ENCODE measurements around the gene MYMX. TPM values are rescaled to one million over a fixed set of nuclear protein-coding genes. Genes with fewer than 3 reads are reported as not detected.
A peak's percentile ranks its signal among the peaks of the same experiment; 100 is the strongest.

MYMX gene
- polyA plus RNA-seq, 2 of the 4 experiments (the other 2 are of a cell fraction) = not detected

GRCh38 chr6:44262467-44263353 lies 46.0 kb downstream of the MYMX start:
- ATAC-seq (no peak), FAIRE-seq (no peak), DNase-seq (ENCODE audit: low read depth in 1 of 2, low spot score in 1 of 2) (no peak)
- TF ChIP-seq RAD21 (conservative IDR thresholded peaks at IDR 0.05 in 1 of 2, IDR thresholded peaks at IDR 0.05 in 1 of 2) = no peak
- TF ChIP-seq, protein P1, sequence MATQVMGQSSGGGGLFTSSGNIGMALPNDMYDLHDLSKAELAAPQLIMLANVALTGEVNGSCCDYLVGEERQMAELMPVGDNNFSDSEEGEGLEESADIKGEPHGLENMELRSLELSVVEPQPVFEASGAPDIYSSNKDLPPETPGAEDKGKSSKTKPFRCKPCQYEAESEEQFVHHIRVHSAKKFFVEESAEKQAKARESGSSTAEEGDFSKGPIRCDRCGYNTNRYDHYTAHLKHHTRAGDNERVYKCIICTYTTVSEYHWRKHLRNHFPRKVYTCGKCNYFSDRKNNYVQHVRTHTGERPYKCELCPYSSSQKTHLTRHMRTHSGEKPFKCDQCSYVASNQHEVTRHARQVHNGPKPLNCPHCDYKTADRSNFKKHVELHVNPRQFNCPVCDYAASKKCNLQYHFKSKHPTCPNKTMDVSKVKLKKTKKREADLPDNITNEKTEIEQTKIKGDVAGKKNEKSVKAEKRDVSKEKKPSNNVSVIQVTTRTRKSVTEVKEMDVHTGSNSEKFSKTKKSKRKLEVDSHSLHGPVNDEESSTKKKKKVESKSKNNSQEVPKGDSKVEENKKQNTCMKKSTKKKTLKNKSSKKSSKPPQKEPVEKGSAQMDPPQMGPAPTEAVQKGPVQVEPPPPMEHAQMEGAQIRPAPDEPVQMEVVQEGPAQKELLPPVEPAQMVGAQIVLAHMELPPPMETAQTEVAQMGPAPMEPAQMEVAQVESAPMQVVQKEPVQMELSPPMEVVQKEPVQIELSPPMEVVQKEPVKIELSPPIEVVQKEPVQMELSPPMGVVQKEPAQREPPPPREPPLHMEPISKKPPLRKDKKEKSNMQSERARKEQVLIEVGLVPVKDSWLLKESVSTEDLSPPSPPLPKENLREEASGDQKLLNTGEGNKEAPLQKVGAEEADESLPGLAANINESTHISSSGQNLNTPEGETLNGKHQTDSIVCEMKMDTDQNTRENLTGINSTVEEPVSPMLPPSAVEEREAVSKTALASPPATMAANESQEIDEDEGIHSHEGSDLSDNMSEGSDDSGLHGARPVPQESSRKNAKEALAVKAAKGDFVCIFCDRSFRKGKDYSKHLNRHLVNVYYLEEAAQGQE (IDR thresholded peaks at IDR 0.05) = no peak
- H3K4me1 ChIP-seq = peaks cover 27% of the 10 kb centered on the region
- H3K27ac ChIP-seq = peak overlapping the region; percentile 81 to 90; a peak in 5 of 6 replicates
- ChIA-PET POLR2A (interaction anchor here (0.6 kb wide), 1 partner anchor 16 kb away, joined by 3 read pairs; the partner anchor contains the start of gene HSP90AB1), CTCF (interaction anchor here (1.0 to 2.7 kb wide), 6 partner anchors 9 to 166 kb away, joined by 3 to 13 read pairs (median 4); no protein-coding TSS in a partner anchor)
- no peaks in the 10 kb centered on the region for H3K9me3 ChIP-seq
- peak overlapping the region; percentile 81; the same call in 1 of the 3 replicates for H3K4me3 ChIP-seq
- H3K4me2 ChIP-seq = peak overlapping the region; percentile 97
- WGBS (ENCODE audit: missing lambda C conversion rate) = 57% methylated on average over 7 of the region's 7 CpGs

- Histone ChIP-seq H3K4me1 (peaks cover 23% of the 10 kb centered on the region), H3K9me3 (no peaks in the 10 kb centered on the region), H3K27ac (peak overlapping the region; percentile 81 to 90), H3K4me2 (peak overlapping the region; percentile 97), H3K4me3 (peak overlapping the region; percentile 81; the same call in 2 of the 3 replicates)
- ChIA-PET POLR2A (interaction anchor here (1.0 kb wide), 1 partner anchor 17 kb away, joined by 5 read pairs; the partner anchor contains the start of gene HSP90AB1), CTCF (interaction anchor here (0.7 to 2.7 kb wide), 6 partner anchors 9 to 167 kb away, joined by 3 to 13 read pairs (median 4); no protein-coding TSS in a partner anchor)
- TF ChIP-seq NFE2L2 (conservative IDR thresholded peaks at IDR 0.05; ENCODE audit: low read length) = no peak
- TF ChIP-seq MAFK (IDR thresholded peaks at IDR 0.05; ENCODE audit: partially characterized antibody) = no peak
- TF ChIP-seq SMC3 (IDR thresholded peaks at IDR 0.05) = no peak
- no peak for TF ChIP-seq CHD4 (IDR thresholded peaks at IDR 0.05; ENCODE audit: borderline replicate concordance)
- TF ChIP-seq HOXB13 (CRISPR knock-in tag; IDR thresholded peaks at IDR 0.05; ENCODE audit: low read depth) = no peak
- no peak for TF ChIP-seq BHLHE40 (IDR thresholded peaks at IDR 0.05; ENCODE audit: low read depth, low read length)
- ATAC-seq = peak in 1 of 2 experiments; percentile 42; a peak in 3 of 6 replicates
- no peak for FAIRE-seq
- 20% methylated on average over 9 of the region's 9 CpGs for WGBS (ENCODE audit: missing lambda C conversion rate)
- DNase-seq (ENCODE audit: low read depth in 1 of 2, low spot score in 1 of 2) = peak; percentile 24 to 33
These were observed 46.8 kb downstream of the MYMX start for GRCh38 chr6:44263354-44264100.

- DNase-seq (ENCODE audit: low read depth in 1 of 2, low spot score in 1 of 2) (no peak), ATAC-seq (peak in 1 of 2 experiments; percentile 29; a peak in 3 of 6 replicates), FAIRE-seq (no peak)
- peak overlapping the region; percentile 97 for H3K4me2 ChIP-seq
- H3K4me3 ChIP-seq = peak overlapping the region; percentile 81
- ChIA-PET CTCF (interaction anchor here (0.7 to 2.0 kb wide), 5 partner anchors 9 to 91 kb away, joined by 3 to 8 read pairs (median 4); no protein-coding TSS in a partner anchor), POLR2A (interaction anchor here (1.0 kb wide), 1 partner anchor 18 kb away, joined by 5 read pairs; the partner anchor contains the start of gene HSP90AB1)
- no peaks in the 10 kb centered on the region for H3K9me3 ChIP-seq
- no peak for TF ChIP-seq CEBPB (IDR thresholded peaks at IDR 0.05)
- no peak for TF ChIP-seq EHMT2 (IDR thresholded peaks at IDR 0.05; ENCODE audit: low read depth)
- TF ChIP-seq, protein P2, sequence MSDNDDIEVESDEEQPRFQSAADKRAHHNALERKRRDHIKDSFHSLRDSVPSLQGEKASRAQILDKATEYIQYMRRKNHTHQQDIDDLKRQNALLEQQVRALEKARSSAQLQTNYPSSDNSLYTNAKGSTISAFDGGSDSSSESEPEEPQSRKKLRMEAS (IDR thresholded peaks at IDR 0.05) = no peak
- TF ChIP-seq CBX2 (IDR thresholded peaks at IDR 0.05; ENCODE audit: borderline replicate concordance, low read depth) = no peak
- TF ChIP-seq HOXB13 (CRISPR knock-in tag; IDR thresholded peaks at IDR 0.05; ENCODE audit: low read depth) = no peak
- TF ChIP-seq PBX3 (IDR thresholded peaks at IDR 0.05) = no peak
- no peak for TF ChIP-seq ZFP36 (IDR thresholded peaks at IDR 0.05; ENCODE audit: borderline replicate concordance, partially characterized antibody)
- TF ChIP-seq ZNF302 (CRISPR knock-in tag; IDR thresholded peaks at IDR 0.05) = no peak
- no peak for TF ChIP-seq CTCF (IDR thresholded peaks at IDR 0.05)
- TF ChIP-seq POLR2A (IDR thresholded peaks at IDR 0.05; ENCODE audit: low read length) = no peak
- TF ChIP-seq KDM1A (IDR thresholded peaks at IDR 0.05; ENCODE audit: low read depth) = no peak
- no peak for TF ChIP-seq TFCP2L1 (CRISPR knock-in tag; IDR thresholded peaks at IDR 0.05)
- peaks cover 23% of the 10 kb centered on the region for H3K4me1 ChIP-seq
- 6% methylated on average over 13 of the region's 13 CpGs for WGBS (ENCODE audit: missing lambda C conversion rate)
- peak overlapping the region; percentile 81 to 90 for H3K27ac ChIP-seq
These were observed 47.7 kb downstream of the MYMX start for GRCh38 chr6:44264154-44265006.

Measured in A549 (cell line).